Nephron (organoid): ENCODE measurements around the gene OXSM.

Experiments
- H3K27ac Mint-ChIP-seq, 3 experiments: 2 replicates each; pipeline ENCODE4 v1.8.0; 2020; ENCODE audit warnings: mixed read lengths in 3 of 3, mild to moderate bottlenecking in 2 of 3, moderate library complexity in 1 of 3
- H3K27me3 Mint-ChIP-seq: 2 replicates; pipeline ENCODE4 v1.8.0; 2021; ENCODE audit warnings: low read depth, mild to moderate bottlenecking, moderate library complexity, mixed read lengths
- H3K36me3 Mint-ChIP-seq: 2 replicates; pipeline ENCODE4 v1.8.0; 2020; ENCODE audit warnings: low read depth, mixed read lengths
- H3K4me1 Mint-ChIP-seq: 2 replicates; pipeline ENCODE4 v1.8.0; 2020; ENCODE audit warnings: mixed read lengths
- H3K4me3 Mint-ChIP-seq, 3 experiments: 2 replicates each; pipeline ENCODE4 v1.8.0; 2020; ENCODE audit warnings: mild to moderate bottlenecking in 3 of 3, mixed read lengths in 3 of 3, moderate library complexity in 2 of 3
- H3K9me3 Mint-ChIP-seq: 2 replicates; pipeline ENCODE4 v1.8.0; 2020; ENCODE audit warnings: mixed read lengths
- CTCF ChIP-seq, 3 experiments: fragments of 200-600 bp; sonication (generic); IDR thresholded peaks; one replicate each; pipeline ENCODE4 v1.5.0; 2021; ENCODE audit warnings: antibody characterized with exemption in 3 of 3; ENCODE audit not compliant: unreplicated experiment in 3 of 3

The OXSM gene

GRCh38 chr3:25812644-25813043, 22.8 kb downstream of the OXSM start:
- TF ChIP-seq CTCF (IDR thresholded peaks at IDR 0.05; ENCODE audit: unreplicated experiment in 3 of 3): no peak
- Mint-ChIP-seq H3K4me1 (no peaks in the 10 kb centered on the region), H3K27me3 (peaks cover 5% of the 10 kb centered on the region), H3K27ac (no peak overlapping the region), H3K9me3 (no peaks in the 10 kb centered on the region), H3K4me3 (no peak overlapping the region), H3K36me3 (no peaks in the 10 kb centered on the region)

- H3K36me3 Mint-ChIP-seq: no peaks in the 10 kb centered on the region
- peaks cover 5% of the 10 kb centered on the region for H3K27me3 Mint-ChIP-seq
- H3K9me3 Mint-ChIP-seq: no peaks in the 10 kb centered on the region
- H3K4me3 Mint-ChIP-seq: no peak overlapping the region
- H3K4me1 Mint-ChIP-seq: peaks cover 9% of the 10 kb centered on the region
- no peak for TF ChIP-seq CTCF (IDR thresholded peaks at IDR 0.05; ENCODE audit: unreplicated experiment in 3 of 3)
- no peak overlapping the region for H3K27ac Mint-ChIP-seq
These were observed 27.2 kb downstream of the OXSM start for GRCh38 chr3:25817107-25817506.

GRCh38 chr3:25817638-25818037, 27.7 kb downstream of the OXSM start:
- Mint-ChIP-seq H3K4me1 (peaks cover 9% of the 10 kb centered on the region), H3K27me3 (peaks cover 5% of the 10 kb centered on the region), H3K9me3 (no peaks in the 10 kb centered on the region)

GRCh38 chr3:25818335-25818734, 28.4 kb downstream of the OXSM start:
- peaks cover 8% of the 10 kb centered on the region for H3K27me3 Mint-ChIP-seq
- H3K27ac Mint-ChIP-seq: no peak overlapping the region
- no peak for TF ChIP-seq CTCF (IDR thresholded peaks at IDR 0.05; ENCODE audit: unreplicated experiment in 3 of 3)
- H3K9me3 Mint-ChIP-seq: no peaks in the 10 kb centered on the region
- H3K4me1 Mint-ChIP-seq: peaks cover 9% of the 10 kb centered on the region
- no peak overlapping the region for H3K4me3 Mint-ChIP-seq
- H3K36me3 Mint-ChIP-seq: no peaks in the 10 kb centered on the region

More at GRCh38 chr3:25817638-25818037, 27.7 kb downstream of the OXSM start:
- H3K4me3 Mint-ChIP-seq: no peak overlapping the region
- H3K27ac Mint-ChIP-seq: no peak overlapping the region
- H3K36me3 Mint-ChIP-seq: no peaks in the 10 kb centered on the region
- TF ChIP-seq CTCF (IDR thresholded peaks at IDR 0.05; ENCODE audit: unreplicated experiment in 3 of 3): no peak

GRCh38 chr3:25820366-25820765, 30.5 kb downstream of the OXSM start:
- Mint-ChIP-seq H3K4me3 (no peak overlapping the region), H3K27ac (peak overlapping the region; percentile 42 to 59 (median 51)), H3K27me3 (peaks cover 7% of the 10 kb centered on the region)

More at GRCh38 chr3:25820366-25820765, 30.5 kb downstream of the OXSM start:
- no peak for TF ChIP-seq CTCF (IDR thresholded peaks at IDR 0.05; ENCODE audit: unreplicated experiment in 3 of 3)
- Mint-ChIP-seq H3K9me3 (no peaks in the 10 kb centered on the region), H3K4me1 (peaks cover 9% of the 10 kb centered on the region), H3K36me3 (no peaks in the 10 kb centered on the region)
